Measurements from ENCODE around the gene DDR1. TPM values are rescaled to one million over a fixed set of nuclear protein-coding genes. Genes with fewer than 3 reads are reported as not detected.
A peak's percentile ranks its signal among the peaks of the same experiment; 100 is the strongest.

Gene DDR1
- polyA plus RNA-seq, 10 donors = 44.6 to 78.1 (median 50.8) TPM

GRCh38 chr6:30879684-30880427 is 4.5 kb upstream of the DDR1 start:
- DNase-seq = peak in 1 of 3 donors; percentile 46

GRCh38 chr6:30880698-30881252 is 3.5 kb upstream of the DDR1 start:
- peak in 2 of 3 donors; percentile 33 to 75 for DNase-seq

- peak in 2 of 3 donors; percentile 34 to 79 for DNase-seq
Measured at GRCh38 chr6:30881392-30882203, 2.7 kb upstream of the DDR1 start.

GRCh38 chr6:30882204-30882758 is 2.0 kb upstream of the DDR1 start:
- peak in 2 of 3 donors; percentile 34 to 66 for DNase-seq

GRCh38 chr6:30882759-30883684 is 1.3 kb upstream of the DDR1 start:
- DNase-seq = peak in 2 of 3 donors; percentile 13 to 65

- peak in 2 of 3 donors; percentile 34 to 70 for DNase-seq
Measured at GRCh38 chr6:30884521-30885480, 482 bp downstream of the DDR1 start.

GRCh38 chr6:30885481-30885998 is 1.2 kb downstream of the DDR1 start:
- DNase-seq = peak in 2 of 3 donors; percentile 27 to 57

- DNase-seq = peak in 2 of 3 donors; percentile 44 to 72
Measured at GRCh38 chr6:30885999-30886896, 1.9 kb downstream of the DDR1 start.

GRCh38 chr6:30886897-30887255 is 2.6 kb downstream of the DDR1 start:
- DNase-seq = no peak

GRCh38 chr6:30887901-30888815 is 3.8 kb downstream of the DDR1 start:
- no peak for DNase-seq

GRCh38 chr6:30888816-30889495 is 4.6 kb downstream of the DDR1 start:
- no peak for DNase-seq

- no peak for DNase-seq
Measured at GRCh38 chr6:30889496-30889885, 5.2 kb downstream of the DDR1 start.

- no peak for DNase-seq
Measured at GRCh38 chr6:30889921-30890645, 5.8 kb downstream of the DDR1 start.

- DNase-seq = no peak
Measured at GRCh38 chr6:30890646-30891449, 6.5 kb downstream of the DDR1 start.

GRCh38 chr6:30891450-30891723 is 7.1 kb downstream of the DDR1 start:
- DNase-seq = no peak
